Left renal pelvis (tissue), 4 donors: ENCODE results near the gene CDC45. TPM values are rescaled to one million over a fixed set of nuclear protein-coding genes. Genes with fewer than 3 reads are reported as not detected.
A peak's percentile ranks its signal among the peaks of the same experiment; 100 is the strongest.

ENCODE experiments used
- DNase-seq, 4 donors: peaks; one replicate each; pipeline ENCODE4 v3.0.0-alpha.2; 2013; ENCODE audit warnings: low read depth in 4 of 4, low spot score in 3 of 4
- polyA plus RNA-seq, 4 donors: library from polyadenylated mRNA; unstranded; fragments of 120-200 nt; gene quantifications; one replicate each; pipeline ENCODE4 v1.2.1, GENCODE V29; 2013; ENCODE audit not compliant: insufficient read length in 4 of 4

CDC45 gene
- polyA plus RNA-seq, 4 donors, result 14.0 to 23.6 (median 19.9) TPM

GRCh38 chr22:19466848-19467752 is 12.6 kb upstream of the CDC45 start:
- DNase-seq, result no peak

DNA sequence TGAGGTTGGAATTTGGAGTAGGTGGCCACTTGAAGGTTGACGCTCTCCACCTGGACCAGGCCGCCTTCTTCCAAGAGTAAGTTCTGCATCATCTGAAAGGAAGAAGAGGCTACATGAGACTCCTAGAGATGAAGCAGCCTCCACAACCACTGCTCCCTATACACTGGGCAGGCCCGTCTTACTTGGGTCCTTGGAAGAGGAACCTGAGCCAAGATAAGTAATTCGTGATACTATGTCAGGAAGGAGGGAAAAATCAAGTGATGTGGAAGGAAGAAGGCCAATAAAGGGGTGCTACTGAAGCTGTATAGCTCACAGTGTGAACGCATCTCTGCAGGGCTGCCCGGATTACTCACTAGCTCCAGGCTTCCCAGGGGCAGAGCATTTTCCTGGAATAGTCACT is 11.8 kb upstream of the CDC45 start:
- no peak for DNase-seq

GRCh38 chr22:19469421-19469820 is 10.3 kb upstream of the CDC45 start:
- DNase-seq, result no peak

DNA sequence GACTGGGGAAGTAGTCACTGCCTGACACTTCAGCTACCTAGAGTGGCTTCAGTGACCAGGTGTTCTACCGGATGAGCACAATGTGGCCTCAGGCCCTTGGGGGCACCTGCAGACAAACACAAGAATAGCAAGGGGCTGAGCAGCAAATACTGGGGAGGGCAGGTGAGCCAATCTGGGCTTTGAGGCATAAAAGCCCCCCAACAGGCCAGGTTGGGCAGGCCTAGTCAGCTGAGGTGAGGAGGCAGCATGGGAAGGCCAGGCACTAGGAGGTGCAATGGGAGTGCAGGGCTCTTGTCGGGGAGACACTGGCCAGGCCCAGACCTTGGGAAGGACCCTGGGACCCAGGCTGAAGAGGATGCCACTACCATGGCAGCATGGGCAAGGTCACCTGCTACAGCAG is 9.7 kb upstream of the CDC45 start:
- no peak for DNase-seq

DNA sequence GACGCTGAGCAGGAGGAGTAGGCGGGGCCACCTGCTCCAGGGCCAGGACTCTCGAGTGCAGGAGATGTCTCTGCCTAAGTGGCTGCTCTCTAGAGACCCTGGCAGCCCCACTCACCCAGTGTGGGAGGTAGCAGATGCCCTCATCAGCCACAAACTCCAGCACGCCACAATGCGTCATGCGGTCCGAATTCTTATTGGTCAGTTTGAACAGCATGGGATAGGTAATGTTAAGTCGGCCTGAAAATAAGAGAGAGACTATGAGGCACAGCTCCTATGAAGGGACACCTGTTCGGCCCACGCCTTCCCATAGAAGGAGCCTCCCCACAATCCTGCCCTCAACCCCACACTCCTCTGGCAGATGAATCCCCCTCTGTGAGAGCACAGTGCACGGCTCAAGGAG is 8.1 kb upstream of the CDC45 start:
- no peak for DNase-seq

- DNase-seq, result no peak
Observed at GRCh38 chr22:19472233-19472632, 7.5 kb upstream of the CDC45 start.

- DNase-seq, result no peak
Observed at GRCh38 chr22:19473578-19473977, 6.1 kb upstream of the CDC45 start.

DNA sequence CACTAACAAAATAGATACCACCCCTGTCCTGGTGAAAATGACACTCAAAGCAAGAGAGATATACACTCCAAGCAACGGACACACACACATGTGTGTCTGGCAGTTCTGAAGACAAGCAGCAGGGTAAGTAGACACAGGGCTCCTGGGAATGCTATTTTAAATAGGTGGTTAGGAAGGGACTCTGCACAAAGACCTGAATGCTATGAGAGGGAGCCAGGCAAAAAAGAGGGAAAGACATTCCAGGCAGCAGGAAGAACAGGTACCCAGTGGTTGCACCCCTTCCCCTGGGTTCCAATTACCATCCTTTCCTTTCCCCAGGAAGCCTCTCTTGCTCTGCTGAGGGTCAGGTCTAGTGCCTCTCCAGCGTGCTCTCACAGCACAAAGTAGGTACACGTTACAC is 3.7 kb upstream of the CDC45 start:
- DNase-seq, result no peak

DNA sequence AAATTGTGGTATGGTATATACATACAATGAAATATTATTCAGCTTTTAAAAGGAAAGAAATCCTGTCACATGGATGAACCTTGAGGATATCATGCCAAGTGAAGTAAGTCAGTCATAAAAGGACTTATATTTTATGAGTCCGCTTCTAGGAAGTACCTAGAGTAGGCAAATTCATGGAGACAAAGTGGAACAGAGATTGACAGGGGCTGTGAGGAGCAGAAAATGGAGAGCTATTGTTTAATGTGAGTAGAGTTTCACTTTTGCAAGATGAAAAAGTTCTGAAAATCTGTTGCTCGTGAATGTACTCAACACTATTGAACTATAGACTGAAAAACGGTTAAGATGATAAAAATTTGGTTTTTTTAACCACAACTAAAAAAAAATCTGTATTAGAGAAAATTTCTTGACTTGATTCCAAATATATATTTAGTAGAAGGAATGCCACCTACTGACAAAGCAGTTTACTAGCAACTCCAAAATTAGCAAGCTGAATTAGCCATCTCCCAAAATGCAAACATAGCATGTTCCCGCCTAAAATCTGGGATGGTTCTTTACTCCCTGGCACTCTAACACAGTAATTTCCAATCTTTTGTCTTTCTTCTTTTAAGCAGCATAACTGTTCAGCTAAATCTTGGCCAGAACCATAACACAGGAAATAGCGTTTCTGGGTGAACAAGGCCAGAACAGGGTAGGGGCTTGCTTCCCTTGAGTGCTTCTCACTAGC is 2.2 kb upstream of the CDC45 start:
- DNase-seq, result no peak

- DNase-seq, result no peak
Observed at GRCh38 chr22:19478045-19478900, 1.4 kb upstream of the CDC45 start.

- DNase-seq, result peak in 1 of 4 donors; percentile 54
Observed at GRCh38 chr22:19478901-19479354, 792 bp upstream of the CDC45 start, which contains the start of gene UFD1. Gene UFD1, minus strand, starts transcription at chr22:19479193. Its CDS starts 108 bp downstream, at chr22:19479085.

GRCh38 chr22:19480173-19480568 is 451 bp downstream of the CDC45 start:
- DNase-seq, result no peak

- DNase-seq, result no peak
Observed at GRCh38 chr22:19480789-19481188, 1.1 kb downstream of the CDC45 start.

GRCh38 chr22:19482297-19482696 is 2.6 kb downstream of the CDC45 start:
- no peak for DNase-seq

- no peak for DNase-seq
Observed at GRCh38 chr22:19483481-19484244, 3.9 kb downstream of the CDC45 start.

DNA sequence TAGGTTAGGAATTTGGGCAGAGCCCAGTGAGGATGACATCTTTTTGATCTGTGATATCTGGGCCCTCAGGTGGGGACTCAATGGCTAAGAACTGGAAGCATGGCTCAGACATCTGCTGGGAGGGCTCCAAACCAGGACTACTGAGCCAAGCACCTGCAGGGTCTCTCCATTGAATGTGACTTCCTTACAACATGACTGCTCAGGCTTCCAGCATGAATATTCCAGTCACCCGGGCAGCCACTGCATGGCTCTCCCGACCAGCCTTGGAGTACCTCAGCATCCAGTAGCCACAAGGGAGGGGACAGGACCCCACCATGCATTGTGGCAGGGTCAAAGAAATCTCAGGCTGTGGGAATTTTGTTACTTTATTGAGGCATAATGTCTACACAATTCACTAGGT is 8.6 kb downstream of the CDC45 start:
- DNase-seq, result no peak

GRCh38 chr22:19488884-19489843 is 9.4 kb downstream of the CDC45 start:
- DNase-seq, result no peak

DNA sequence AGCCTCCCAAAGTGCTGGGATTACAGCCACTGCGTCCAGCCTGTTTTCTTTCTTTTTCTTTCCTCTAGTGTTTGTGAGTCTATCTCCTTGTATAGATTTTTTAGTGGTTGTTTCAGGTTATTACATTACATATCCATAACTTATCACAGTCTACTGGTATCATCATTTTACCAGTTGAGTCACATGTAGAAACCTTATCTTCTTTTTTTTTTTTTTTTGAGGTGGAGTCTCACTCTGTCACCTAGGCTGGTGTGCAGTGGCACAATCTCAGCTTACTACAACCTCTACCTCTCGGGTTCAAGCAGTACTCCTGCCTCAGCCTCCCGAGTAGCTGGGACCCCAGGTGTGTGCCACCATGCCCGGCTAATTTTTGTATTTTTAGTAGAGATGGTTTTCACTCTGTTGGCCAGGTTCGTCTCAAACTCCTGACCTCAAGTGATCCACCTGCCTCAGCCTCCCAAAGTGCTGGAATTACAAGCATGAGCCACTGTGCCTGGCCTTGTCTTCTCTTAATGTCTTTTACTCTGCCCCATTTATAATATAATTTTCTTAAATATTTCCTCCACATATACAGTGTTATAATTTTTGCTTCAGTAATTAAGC is 11.0 kb downstream of the CDC45 start:
- DNase-seq, result no peak
